H1 (cell line): ENCODE measurements around the gene NRK. TPM values are rescaled to one million over a fixed set of nuclear protein-coding genes. Genes with fewer than 3 reads are reported as not detected.
A peak's percentile ranks its signal among the peaks of the same experiment; 100 is the strongest.
"Not testable (repeated sequence)": the region's sequence is repeated elsewhere in the genome, so short reads cannot be mapped to it uniquely, and the experiment has no call there.

ENCODE experiments used
- CTCF ChIA-PET: fragments of 300-600 bp; sonication (Branson Sonifier 250); formaldehyde crosslinking; loops from one replicate; lab custom pipeline; 2021; ENCODE audit not compliant: partially characterized antibody; lab: Charles Lee
- POLR2A ChIA-PET: fragments of 300-600 bp; sonication (Branson Sonifier 250); formaldehyde crosslinking; loops from one replicate; lab custom pipeline; 2021; ENCODE audit warnings: inconsistent platforms; ENCODE audit not compliant: partially characterized antibody; lab: Charles Lee
- DNase-seq, 2 experiments: peaks; one replicate each; pipeline versions ENCODE4 v3.0.0 to v3.0.0-alpha.2; 2010 to 2022; ENCODE audit warnings: low spot score in 2 of 2, low read depth in 1 of 2, mixed read lengths in 1 of 2
- FAIRE-seq: peaks from 2 replicates; lab custom pipeline; 2011; peaks lifted over from hg19 to GRCh38; lab: Jason Lieb, UNC
- H2AFZ ChIP-seq: 2 replicates; pipeline ENCODE4 v1.8.1; 2012; ENCODE audit warnings: low read length, inconsistent platforms
- H2AK5ac ChIP-seq: 2 replicates; pipeline ENCODE4 v1.6.1; 2013; ENCODE audit warnings: low read depth, low read length
- H2BK120ac ChIP-seq: replicated peaks from 2 replicates; pipeline ENCODE3; 2013; ENCODE audit warnings: low read depth, low read length, inconsistent platforms
- H2BK12ac ChIP-seq: 2 replicates; pipeline ENCODE4 v1.6.1; 2013; ENCODE audit warnings: low read depth, low read length
- H2BK15ac ChIP-seq: 2 replicates; pipeline ENCODE4 v1.6.1; 2013; ENCODE audit warnings: low read length
- H2BK20ac ChIP-seq: 2 replicates; pipeline ENCODE4 v1.6.1; 2013; ENCODE audit warnings: low read length
- H2BK5ac ChIP-seq: 2 replicates; pipeline ENCODE4 v1.6.1; 2013; ENCODE audit warnings: low read depth, low read length
- H3K14ac ChIP-seq: 2 replicates; pipeline ENCODE4 v1.6.1; 2013; ENCODE audit warnings: inconsistent platforms; ENCODE audit not compliant: insufficient read length
- H3K18ac ChIP-seq: 2 replicates; pipeline ENCODE4 v1.6.1; 2013; ENCODE audit warnings: low read length; ENCODE audit errors: extremely low read depth
- H3K23ac ChIP-seq: 2 replicates; pipeline ENCODE4 v1.6.1; 2013; ENCODE audit warnings: inconsistent platforms; ENCODE audit not compliant: insufficient read length
- H3K23me2 ChIP-seq: 2 replicates; pipeline ENCODE4 v1.6.1; 2013; ENCODE audit warnings: low read depth, low read length
- H3K27ac ChIP-seq: 2 replicates; pipeline ENCODE4 v1.6.1; 2011; ENCODE audit warnings: low read depth, low read length, inconsistent platforms
- H3K27me3 ChIP-seq, 4 experiments: replicated peaks in 1 of 4; 1 replicate in 1 of 4; 2 replicates in 3 of 4; pipeline versions ENCODE4 v1.6.1 to v1.8.1; 2011 to 2013; ENCODE audit warnings: low read length in 3 of 4, mild to moderate bottlenecking in 3 of 4, inconsistent platforms in 2 of 4, mixed read lengths in 2 of 4, moderate library complexity in 1 of 4; ENCODE audit not compliant: control insufficient read depth in 3 of 4, insufficient read depth in 3 of 4; ENCODE audit errors: extremely low read depth in 1 of 4
- H3K36me3 ChIP-seq, 4 experiments: 2 replicates each; pipeline versions ENCODE4 v1.6.1 to v1.8.1; 2011 to 2013; ENCODE audit warnings: mild to moderate bottlenecking in 4 of 4, low read length in 3 of 4, moderate library complexity in 2 of 4, control low read depth in 1 of 4, inconsistent platforms in 1 of 4; ENCODE audit not compliant: insufficient read depth in 4 of 4, control insufficient read depth in 2 of 4
- H3K4ac ChIP-seq: replicated peaks from 2 replicates; pipeline ENCODE3; 2013; ENCODE audit warnings: low read length, low read depth, mixed read lengths, inconsistent platforms; ENCODE audit not compliant: insufficient read length
- H3K4me1 ChIP-seq, 4 experiments: replicated peaks in 1 of 4; 1 replicate in 1 of 4; 2 replicates in 3 of 4; pipeline versions ENCODE4 v1.6.1 to v1.8.1; 2011 to 2013; ENCODE audit warnings: low read length in 3 of 4, inconsistent platforms in 2 of 4, mixed read lengths in 1 of 4; ENCODE audit not compliant: insufficient read depth in 4 of 4, control insufficient read depth in 3 of 4
- H3K4me2 ChIP-seq, 2 experiments: 2 replicates each; pipeline versions ENCODE4 v1.6.1 to v1.8.1; 2011 to 2013; ENCODE audit warnings: low read depth in 2 of 2, low read length in 2 of 2, control low read depth in 1 of 2, inconsistent platforms in 1 of 2, mild to moderate bottlenecking in 1 of 2; ENCODE audit not compliant: insufficient read depth in 1 of 2
- H3K4me3 ChIP-seq, 4 experiments: fragments of 200-600, 300-600 bp in 1 of 4; sonication (generic), shearing (Covaris generic), sonication (Bioruptor Twin) in 1 of 4; 2 replicates each; pipeline versions ENCODE4 v1.5.1 to v1.8.1; 2011 to 2016; ENCODE audit warnings: low read length in 4 of 4, low read depth in 3 of 4, control low read depth in 2 of 4, inconsistent platforms in 2 of 4, mild to moderate bottlenecking in 2 of 4, mixed read lengths in 1 of 4, moderate library complexity in 1 of 4; ENCODE audit not compliant: insufficient read depth in 2 of 4; ENCODE audit errors: extremely low read depth in 1 of 4
- H3K56ac ChIP-seq: replicated peaks from 2 replicates; pipeline ENCODE3; 2013; ENCODE audit warnings: low read depth, mild to moderate bottlenecking, mixed read lengths, low read length, inconsistent platforms; ENCODE audit not compliant: insufficient read length
- H3K79me1 ChIP-seq: 2 replicates; pipeline ENCODE4 v1.6.1; 2013; ENCODE audit warnings: low read depth, low read length, control low read depth
- H3K79me2 ChIP-seq, 2 experiments: 2 replicates each; pipeline versions ENCODE4 v1.6.1 to v1.8.1; 2012 to 2013; ENCODE audit warnings: low read length in 2 of 2, mild to moderate bottlenecking in 2 of 2, inconsistent platforms in 1 of 2; ENCODE audit not compliant: insufficient read depth in 2 of 2, control insufficient read depth in 1 of 2
- H3K9ac ChIP-seq, 4 experiments: replicated peaks in 1 of 4; 1 replicate in 1 of 4; 2 replicates in 3 of 4; pipeline versions ENCODE4 v1.6.1 to v1.8.1; 2011 to 2013; ENCODE audit warnings: low read depth in 3 of 4, low read length in 3 of 4, control low read depth in 2 of 4, mild to moderate bottlenecking in 2 of 4, moderate library complexity in 2 of 4, inconsistent platforms in 1 of 4; ENCODE audit errors: extremely low read depth in 1 of 4
- H3K9me3 ChIP-seq, 2 experiments: 2 replicates each; pipeline versions ENCODE4 v1.6.1 to v1.8.1; 2012 to 2013; ENCODE audit warnings: mild to moderate bottlenecking in 2 of 2, moderate library complexity in 2 of 2, control low read depth in 1 of 2, inconsistent platforms in 1 of 2, low read depth in 1 of 2, low read length in 1 of 2, mixed read lengths in 1 of 2; ENCODE audit not compliant: insufficient read depth in 2 of 2
- H4K20me1 ChIP-seq, 2 experiments: replicated peaks in 1 of 2; 2 replicates each; pipeline versions ENCODE3 to v1.8.1; 2011 to 2013; ENCODE audit warnings: inconsistent platforms in 2 of 2, low read length in 2 of 2, mild to moderate bottlenecking in 1 of 2; ENCODE audit not compliant: insufficient read depth in 2 of 2, control insufficient read depth in 1 of 2
- H4K5ac ChIP-seq: 2 replicates; pipeline ENCODE4 v1.6.1; 2013; ENCODE audit warnings: low read length, low read depth, mixed read lengths, inconsistent platforms; ENCODE audit not compliant: insufficient read length
- H4K8ac ChIP-seq: 2 replicates; pipeline ENCODE4 v1.8.0; 2013; ENCODE audit warnings: mild to moderate bottlenecking, moderate library complexity, low read length, inconsistent platforms; ENCODE audit not compliant: insufficient read depth; ENCODE audit errors: extremely low read depth
- H4K91ac ChIP-seq: replicated peaks from 2 replicates; pipeline ENCODE3; 2013; ENCODE audit warnings: low read length, mixed read lengths, inconsistent platforms; ENCODE audit not compliant: insufficient read length
- SIX5 ChIP-seq: IDR thresholded peaks from 2 replicates; pipeline ENCODE4 v1.6.1; 2011; ENCODE audit warnings: mild to moderate bottlenecking, low read depth, low read length
- SP1 ChIP-seq: IDR thresholded peaks from 2 replicates; pipeline ENCODE4 v1.6.1; 2011; ENCODE audit warnings: low read depth, low read length
- WGBS, 2 experiments: shearing (Covaris generic) in 1 of 2; methylation state at CpG; one replicate each; pipeline versions ENCODE4 v1.1.6 to v1.1.7; 2013 to 2015; ENCODE audit warnings: low lambda C conversion rate in 2 of 2, mixed read lengths in 2 of 2, inconsistent platforms in 1 of 2, low coverage in 1 of 2, missing lambda C conversion rate in 1 of 2; ENCODE audit not compliant: insufficient replicate concordance in 2 of 2, insufficient coverage in 1 of 2, insufficient read length in 1 of 2; ENCODE audit errors: extremely low coverage in 1 of 2, missing lambda C conversion rate in 1 of 2; 5-methylcytosine and 5-hydroxymethylcytosine counted together
- polyA plus RNA-seq, 7 experiments: library from polyadenylated mRNA; depleted of rRNA in 3 of 7; stranded (reverse) in 5 of 7; unstranded in 2 of 7; fragments of >200 nt in 5 of 7; fragments of 200-250 nt in 2 of 7; gene quantifications; 1 replicate in 5 of 7; 2 replicates in 1 of 7; 4 replicates in 1 of 7; pipeline versions ENCODE4 v1.2.1 to v1.2.3, GENCODE V29; 2011 to 2013; ENCODE audit warnings: missing spikeins in 2 of 7, mixed read lengths in 2 of 7
- total RNA-seq: library from RNA; stranded (reverse); fragmentation: NEBNext Ultra II Directional; extraction: Animal tissue kit (Norgen Biotek cat#: 25700); gene quantifications from 2 replicates; pipeline ENCODE4 v1.2.1, GENCODE V29; 2021

NRK gene
- total and polyA plus RNA-seq, 2 of the 8 experiments (the other 6 are each of a cell fraction or from before 2014, with no cell fraction given) = 0.86 to 8.3 TPM

GRCh38 chrX:105781804-105782203, 40.5 kb upstream of the NRK start:
- Histone ChIP-seq H3K56ac (no peak overlapping the region), H3K23me2 (no peaks in the 10 kb centered on the region), H2BK15ac (no peak overlapping the region), H2BK5ac (no peak overlapping the region), H3K14ac (no peak overlapping the region), H3K9ac (no peak overlapping the region), H2BK12ac (no peak overlapping the region), H4K8ac (no peak overlapping the region), H3K4me2 (no peak overlapping the region), H2AFZ (no peak overlapping the region), H3K4me3 (no peak overlapping the region), H4K91ac (no peak overlapping the region), H3K18ac (no peak overlapping the region), H3K4ac (no peak overlapping the region), H3K79me2 (no peaks in the 10 kb centered on the region), H3K4me1 (no peaks in the 10 kb centered on the region), H3K79me1 (no peaks in the 10 kb centered on the region), H4K20me1 (no peaks in the 10 kb centered on the region), H3K27me3 (no peaks in the 10 kb centered on the region), H3K9me3 (no peaks in the 10 kb centered on the region), H3K23ac (no peak overlapping the region), H3K36me3 (no peaks in the 10 kb centered on the region), H3K27ac (no peak overlapping the region), H4K5ac (no peak overlapping the region), H2BK120ac (no peak overlapping the region), H2AK5ac (no peak overlapping the region), H2BK20ac (no peak overlapping the region)
- FAIRE-seq (no peak), DNase-seq (no peak)
- TF ChIP-seq SIX5 (no peak), SP1 (no peak)
- WGBS, 2 experiments = 100% methylated on average over 1 of the region's 1 CpG; no CpG with 5 or more reads in 1 of the 2 experiments
- POLR2A ChIA-PET = no interaction called here
- CTCF ChIA-PET = no interaction called here

- Histone ChIP-seq H3K9ac (peak overlapping the region in 1 of 4 experiments; percentile 60; a peak in 1 of 7 replicates), H3K4me2 (peak overlapping the region in 1 of 2 experiments; percentile 31; a peak in 1 of 4 replicates), H3K4me3 (peak overlapping the region in 1 of 4 experiments; percentile 28; a peak in 1 of 8 replicates)
- H4K91ac ChIP-seq, FAIRE-seq, H4K5ac ChIP-seq, H2BK12ac ChIP-seq, H3K36me3 ChIP-seq, H3K23ac ChIP-seq, H2AFZ ChIP-seq, H3K4ac ChIP-seq, H4K20me1 ChIP-seq, H2BK20ac ChIP-seq, H3K79me2 ChIP-seq, H3K79me1 ChIP-seq, H3K18ac ChIP-seq, H3K9me3 ChIP-seq, CTCF ChIA-PET, H3K14ac ChIP-seq, H2AK5ac ChIP-seq, H2BK120ac ChIP-seq, H3K27me3 ChIP-seq, H2BK5ac ChIP-seq, H3K56ac ChIP-seq, H2BK15ac ChIP-seq, H3K27ac ChIP-seq, H3K4me1 ChIP-seq, H3K23me2 ChIP-seq, H4K8ac ChIP-seq: not testable (repeated sequence)
- POLR2A ChIA-PET = interaction anchor here (1.0 kb wide), 1 partner anchor 25 kb away, joined by 4 read pairs; the partner anchor contains the start of gene NRK
- WGBS, 2 experiments = 93% methylated on average over 6 of the region's 26 CpGs; no CpG with 5 or more reads in 1 of the 2 experiments
- DNase-seq = peak in 1 of 2 experiments; percentile 31
Measured at GRCh38 chrX:105796877-105797276, 25.5 kb upstream of the NRK start.
